22Rv1 (cell line): ENCODE results near the gene FADS2.

Experiments
- H3K27ac ChIP-seq: fragments of 450-650 bp; 2 replicates; pipeline ENCODE4 v1.5.1; 2017
- ZFX ChIP-seq: fragments of 450-650 bp; IDR thresholded peaks from 2 replicates; pipeline ENCODE4 v1.6.1; 2017; ENCODE audit warnings: antibody characterized with exemption, borderline replicate concordance
- TF ChIP-seq, protein P1 (sequence below): fragments of 450-650 bp; IDR thresholded peaks from 2 replicates; pipeline ENCODE4 v1.5.1; 2017; ENCODE audit warnings: mild to moderate bottlenecking

FADS2 gene

DNA sequence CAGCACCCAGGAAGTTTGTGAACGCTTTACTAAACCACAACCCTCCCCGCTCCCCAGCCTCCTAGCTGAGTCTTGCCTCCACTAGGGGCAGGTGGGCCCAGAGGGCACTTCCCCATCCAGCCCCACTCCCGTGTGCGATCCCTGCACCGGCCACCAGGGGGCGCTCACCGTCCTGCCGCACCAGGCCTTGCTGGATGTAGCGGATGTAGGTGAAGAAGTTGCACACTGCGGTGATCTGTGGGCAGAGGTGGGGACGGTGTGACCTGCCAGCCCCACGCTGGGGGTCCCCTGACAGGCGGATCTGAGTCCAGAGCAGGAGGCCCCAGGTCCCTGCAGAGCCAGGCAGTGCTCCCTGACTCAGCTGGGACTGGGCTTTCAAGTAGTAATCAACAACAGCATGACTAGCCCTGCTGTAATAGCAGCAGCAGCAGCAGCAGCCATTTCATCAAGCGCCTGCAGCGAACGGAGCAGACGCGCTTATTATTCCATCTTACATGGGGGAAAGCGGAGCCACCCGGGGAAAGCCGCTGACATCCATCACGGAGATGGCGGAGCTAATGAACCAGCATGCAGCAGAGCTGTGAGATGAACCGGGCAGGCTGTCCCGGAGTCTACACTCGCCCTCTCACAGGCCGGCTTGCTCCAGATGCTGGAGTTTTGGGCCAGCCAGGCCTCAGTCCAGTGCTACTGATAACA, 71.2 kb downstream of the FADS2 start:
- H3K27ac ChIP-seq = no peak overlapping the region
- TF ChIP-seq, protein P1, sequence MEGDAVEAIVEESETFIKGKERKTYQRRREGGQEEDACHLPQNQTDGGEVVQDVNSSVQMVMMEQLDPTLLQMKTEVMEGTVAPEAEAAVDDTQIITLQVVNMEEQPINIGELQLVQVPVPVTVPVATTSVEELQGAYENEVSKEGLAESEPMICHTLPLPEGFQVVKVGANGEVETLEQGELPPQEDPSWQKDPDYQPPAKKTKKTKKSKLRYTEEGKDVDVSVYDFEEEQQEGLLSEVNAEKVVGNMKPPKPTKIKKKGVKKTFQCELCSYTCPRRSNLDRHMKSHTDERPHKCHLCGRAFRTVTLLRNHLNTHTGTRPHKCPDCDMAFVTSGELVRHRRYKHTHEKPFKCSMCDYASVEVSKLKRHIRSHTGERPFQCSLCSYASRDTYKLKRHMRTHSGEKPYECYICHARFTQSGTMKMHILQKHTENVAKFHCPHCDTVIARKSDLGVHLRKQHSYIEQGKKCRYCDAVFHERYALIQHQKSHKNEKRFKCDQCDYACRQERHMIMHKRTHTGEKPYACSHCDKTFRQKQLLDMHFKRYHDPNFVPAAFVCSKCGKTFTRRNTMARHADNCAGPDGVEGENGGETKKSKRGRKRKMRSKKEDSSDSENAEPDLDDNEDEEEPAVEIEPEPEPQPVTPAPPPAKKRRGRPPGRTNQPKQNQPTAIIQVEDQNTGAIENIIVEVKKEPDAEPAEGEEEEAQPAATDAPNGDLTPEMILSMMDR = peak; percentile 98
- TF ChIP-seq ZFX = no peak

DNA sequence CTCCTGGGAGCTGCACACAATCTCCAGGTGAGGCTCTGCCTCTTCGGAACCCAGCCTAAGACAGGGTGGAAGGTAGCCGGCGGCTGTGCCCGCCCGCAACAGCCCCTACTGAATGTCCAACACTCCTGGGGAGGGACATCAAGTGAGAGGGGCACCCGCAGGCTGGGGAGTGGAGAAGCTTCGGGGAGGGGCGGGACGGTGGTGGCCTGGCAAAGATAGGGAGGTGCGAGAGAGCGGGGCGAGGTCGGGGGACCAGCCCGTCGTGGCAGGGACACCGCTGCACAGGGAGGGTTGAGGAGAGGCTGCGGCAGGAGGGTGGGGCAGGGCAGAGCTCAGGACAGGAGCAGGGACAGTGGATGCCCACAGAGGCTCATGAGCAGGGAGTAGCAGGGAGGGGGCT, 72.2 kb downstream of the FADS2 start:
- no peak overlapping the region for H3K27ac ChIP-seq
- TF ChIP-seq, protein P1 = no peak
- no peak for TF ChIP-seq ZFX

DNA sequence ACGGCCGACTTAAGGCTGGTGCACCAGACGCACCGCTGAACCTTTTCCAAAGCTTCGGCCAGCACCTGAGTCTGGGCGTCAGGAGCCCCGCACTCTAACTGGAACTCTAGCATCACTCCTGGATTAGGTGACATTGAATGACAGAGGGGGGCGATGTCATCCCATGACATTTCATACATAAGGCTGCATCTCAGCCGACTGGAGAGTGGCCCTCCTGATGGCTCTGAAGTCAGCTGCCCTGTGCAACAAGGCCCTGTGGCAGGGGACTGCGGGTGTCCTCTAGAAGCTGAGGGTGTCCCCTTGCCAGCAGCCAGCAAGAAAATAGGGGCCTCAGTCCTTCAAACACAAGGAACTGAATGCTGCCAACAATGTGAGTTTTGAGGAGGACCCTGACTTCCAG, 73.3 kb downstream of the FADS2 start:
- no peak for TF ChIP-seq ZFX
- TF ChIP-seq, protein P1 = no peak
- no peak overlapping the region for H3K27ac ChIP-seq

DNA sequence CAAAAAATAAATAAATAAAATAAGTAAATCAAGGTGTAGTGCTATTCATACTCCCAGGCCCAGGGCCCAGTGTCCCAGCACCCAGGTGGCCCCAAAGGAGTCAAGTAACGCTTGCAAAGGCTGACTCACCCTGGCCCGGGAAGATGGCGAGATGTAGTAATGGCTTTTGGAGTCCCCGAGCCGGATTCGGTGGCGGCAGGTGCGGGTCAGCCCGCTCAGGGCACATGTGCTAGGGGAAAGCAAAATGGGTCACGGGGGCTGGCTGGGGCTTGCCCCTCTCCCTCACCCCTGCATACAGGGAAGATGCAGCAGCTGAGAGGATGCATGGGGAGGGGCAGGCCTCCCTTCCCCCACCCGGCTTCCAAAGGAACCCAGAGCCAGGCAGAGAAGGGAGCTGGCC, 74.2 kb downstream of the FADS2 start:
- H3K27ac ChIP-seq = no peak overlapping the region
- TF ChIP-seq, protein P1 = no peak
- TF ChIP-seq ZFX = no peak

DNA sequence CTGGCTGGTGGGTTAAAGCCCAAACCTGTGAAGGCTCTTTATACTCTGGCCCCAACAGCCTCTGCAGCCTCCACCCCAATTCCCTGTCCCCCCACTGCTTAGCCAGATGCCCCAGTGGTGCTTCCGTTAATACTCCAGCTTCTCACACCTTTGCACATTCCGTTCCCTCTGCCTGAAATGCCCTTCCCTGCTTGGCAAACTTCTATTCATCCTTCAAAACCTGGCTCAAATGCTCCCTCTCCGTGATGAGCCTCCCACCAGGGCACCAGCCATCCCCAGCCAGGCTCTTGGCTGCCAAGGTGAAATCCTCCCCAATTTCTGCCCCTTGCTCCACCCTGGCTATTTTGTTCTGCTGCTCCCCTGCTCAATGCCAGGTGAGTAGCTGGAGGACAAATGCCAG, 75.7 kb downstream of the FADS2 start:
- TF ChIP-seq ZFX = no peak
- TF ChIP-seq, protein P1 = no peak
- no peak overlapping the region for H3K27ac ChIP-seq

DNA sequence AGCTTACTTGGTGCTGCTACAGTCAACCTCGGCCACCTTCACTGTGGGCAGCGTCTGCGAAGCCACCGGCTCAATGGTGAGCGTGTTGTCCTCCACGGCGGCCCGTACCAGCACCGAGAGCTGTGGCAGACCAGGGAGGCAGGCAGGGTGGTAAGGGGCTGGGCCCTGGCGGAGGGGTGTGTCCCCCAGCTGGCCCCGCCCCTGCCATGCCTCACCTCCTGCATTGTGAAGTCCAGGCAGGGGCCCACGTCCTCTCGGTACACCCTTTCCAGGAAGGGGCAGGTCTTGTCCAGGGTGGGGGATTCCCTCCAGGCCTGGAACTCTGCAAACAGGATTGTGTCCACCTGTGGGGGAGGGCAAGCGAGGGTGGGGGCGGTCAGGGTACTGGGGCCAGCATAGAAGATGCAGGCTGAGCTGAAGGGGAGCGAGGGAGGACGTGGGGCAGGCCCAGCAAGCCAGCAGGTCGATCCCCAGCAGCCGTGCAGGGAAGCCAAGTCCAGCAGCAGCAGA, 76.5 kb downstream of the FADS2 start:
- TF ChIP-seq, protein P1 = no peak
- no peak for TF ChIP-seq ZFX
- no peak overlapping the region for H3K27ac ChIP-seq

DNA sequence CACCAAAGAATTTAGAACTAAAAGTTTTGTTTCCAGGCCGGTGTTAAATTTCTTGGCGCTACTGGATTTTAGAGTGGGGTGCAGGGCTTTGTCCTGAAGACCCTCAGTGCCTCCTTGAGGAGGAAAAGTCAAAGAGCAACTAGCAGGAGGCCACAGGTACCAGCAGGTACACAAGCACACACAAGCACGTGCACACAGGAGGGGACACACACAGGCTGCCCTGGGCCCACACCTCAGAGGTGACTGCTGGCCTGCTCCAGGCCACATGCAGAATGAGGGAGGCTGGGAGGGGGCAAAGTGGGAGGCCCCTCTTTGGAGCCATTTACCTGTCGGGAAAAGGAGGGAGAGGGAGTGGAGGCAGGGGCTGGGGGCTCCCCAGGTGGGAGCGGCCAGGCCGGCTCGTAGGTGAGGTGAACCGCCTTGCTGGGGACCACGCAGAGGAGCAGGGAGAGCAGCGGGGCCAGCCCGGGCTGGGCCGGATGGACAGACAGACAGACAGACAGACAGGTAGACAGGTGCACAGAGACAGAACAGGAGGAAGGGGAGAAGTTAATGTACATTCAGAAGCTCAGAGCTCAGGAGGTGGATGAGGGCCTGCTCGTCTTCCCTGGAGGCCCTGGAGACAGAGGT, 77.1 kb downstream of the FADS2 start:
- H3K27ac ChIP-seq = no peak overlapping the region
- TF ChIP-seq, protein P1 = no peak
- no peak for TF ChIP-seq ZFX
